HEK293 (cell line): Measurements from ENCODE around the gene LEP.

Experiments used
- CTCF ChIA-PET: fragments of 350-600 bp; formaldehyde crosslinking; extraction: SDS; loops from one replicate; lab custom pipeline; 2021; ENCODE audit warnings: antibody characterized with exemption; lab: Yijun Ruan, JAX
- POLR2A ChIA-PET: fragments of 300-600 bp; formaldehyde crosslinking; extraction: SDS; loops from one replicate; lab custom pipeline; 2020; ENCODE audit warnings: antibody characterized with exemption, inconsistent platforms; lab: Yijun Ruan, JAX
- H3K27ac ChIP-seq: fragments of 200-500 bp; sonication (Bioruptor generic); 2 replicates; pipeline ENCODE4 v1.5.1; 2014; ENCODE audit warnings: low read depth, low read length, control low read depth, inconsistent platforms; ENCODE audit errors: extremely low read depth
- H3K36me3 ChIP-seq, 2 experiments: fragments of 200-500 bp in 1 of 2; sonication (Bioruptor generic) in 1 of 2; 1 replicate in 1 of 2; 2 replicates in 1 of 2; pipeline ENCODE4 v1.5.1; 2014 to 2017; ENCODE audit warnings: inconsistent platforms in 2 of 2, low read length in 2 of 2; ENCODE audit not compliant: control insufficient read depth in 2 of 2, insufficient read depth in 1 of 2
- H3K4me1 ChIP-seq: fragments of 200-500 bp; sonication (Bioruptor generic); 2 replicates; pipeline ENCODE4 v1.5.1; 2014; ENCODE audit warnings: mild to moderate bottlenecking, low read length, inconsistent platforms; ENCODE audit not compliant: control insufficient read depth, insufficient read depth
- H3K4me3 ChIP-seq: 2 replicates; pipeline ENCODE4 v1.5.1; 2011; ENCODE audit warnings: low read depth, mild to moderate bottlenecking, control low read depth, low read length, moderate library complexity
- H3K9me3 ChIP-seq: fragments of 200-500 bp; sonication (Bioruptor generic); 2 replicates; pipeline ENCODE4 v1.5.1; 2014; ENCODE audit warnings: low read depth, low read length, inconsistent platforms; ENCODE audit not compliant: control insufficient read depth, insufficient read depth
- GLI2 ChIP-seq: fragments of 450-650 bp; formaldehyde crosslinking; IDR thresholded peaks from 2 replicates; pipeline ENCODE4; 2017; ENCODE audit warnings: missing biosample characterization, missing genetic modification characterization, low read depth, borderline replicate concordance
- KLF7 ChIP-seq: fragments of 450-650 bp; formaldehyde crosslinking; IDR thresholded peaks from 2 replicates; pipeline ENCODE4 v1.5.1; 2016; ENCODE audit warnings: missing biosample characterization, missing genetic modification characterization, borderline replicate concordance
- SETDB1 ChIP-seq: IDR thresholded peaks from one replicate; pipeline ENCODE4 v1.6.1; 2017; ENCODE audit warnings: mild to moderate bottlenecking, low read length, moderate library complexity, mixed read lengths; ENCODE audit not compliant: insufficient read length
- ZNF157 ChIP-seq: fragments of 450-650 bp; formaldehyde crosslinking; IDR thresholded peaks from 2 replicates; pipeline ENCODE4 v1.5.1; 2016; ENCODE audit warnings: missing biosample characterization, missing genetic modification characterization
- ZNF174 ChIP-seq: fragments of 450-650 bp; formaldehyde crosslinking; IDR thresholded peaks from 2 replicates; pipeline ENCODE4 v1.5.0; 2017; ENCODE audit warnings: missing biosample characterization, mild to moderate bottlenecking, missing genetic modification characterization
- ZNF292 ChIP-seq: fragments of 450-650 bp; formaldehyde crosslinking; IDR thresholded peaks from 2 replicates; pipeline ENCODE4 v1.5.1; 2016; ENCODE audit warnings: low read depth, missing biosample characterization, missing genetic modification characterization, borderline replicate concordance
- ZNF354C ChIP-seq: fragments of 450-650 bp; formaldehyde crosslinking; IDR thresholded peaks from 2 replicates; pipeline ENCODE4 v1.5.1; 2016; ENCODE audit warnings: missing biosample characterization, missing genetic modification characterization, low read depth, borderline replicate concordance
- ZNF391 ChIP-seq: fragments of 450-650 bp; formaldehyde crosslinking; IDR thresholded peaks from 2 replicates; pipeline ENCODE4 v1.5.1; 2016; ENCODE audit warnings: low read depth, missing biosample characterization, missing genetic modification characterization, borderline replicate concordance
- ZNF529 ChIP-seq: fragments of 450-650 bp; formaldehyde crosslinking; IDR thresholded peaks from 2 replicates; pipeline ENCODE4 v1.5.1; 2017; ENCODE audit warnings: missing genetic modification characterization, missing biosample characterization; ENCODE audit not compliant: insufficient replicate concordance
- ZNF555 ChIP-seq: fragments of 450-650 bp; formaldehyde crosslinking; conservative IDR thresholded peaks from 2 replicates; pipeline ENCODE4 v1.5.1; 2017; ENCODE audit warnings: missing biosample characterization, mild to moderate bottlenecking, missing genetic modification characterization, inconsistent platforms
- ZNF558 ChIP-seq: fragments of 450-650 bp; formaldehyde crosslinking; IDR thresholded peaks from 2 replicates; pipeline ENCODE4 v1.5.1; 2016; ENCODE audit warnings: missing biosample characterization, missing genetic modification characterization
- ZNF571 ChIP-seq: fragments of 450-650 bp; formaldehyde crosslinking; IDR thresholded peaks from 2 replicates; pipeline ENCODE4 v1.5.0; 2017; ENCODE audit warnings: missing biosample characterization, missing genetic modification characterization
- ZNF677 ChIP-seq: fragments of 450-650 bp; IDR thresholded peaks from 2 replicates; pipeline ENCODE4 v1.5.0; 2018; ENCODE audit warnings: missing biosample characterization, mild to moderate bottlenecking, missing genetic modification characterization, moderate library complexity
- ZNF768 ChIP-seq: fragments of 450-650 bp; formaldehyde crosslinking; IDR thresholded peaks from 2 replicates; pipeline ENCODE4 v1.5.1; 2018; ENCODE audit warnings: missing biosample characterization, mild to moderate bottlenecking, missing genetic modification characterization
- ZNF776 ChIP-seq: fragments of 450-650 bp; formaldehyde crosslinking; IDR thresholded peaks from 2 replicates; pipeline ENCODE4 v1.5.0; 2017; ENCODE audit warnings: missing biosample characterization, missing genetic modification characterization, borderline replicate concordance
- ZNF777 ChIP-seq: fragments of 450-650 bp; formaldehyde crosslinking; IDR thresholded peaks from 2 replicates; pipeline ENCODE4 v1.5.1; 2017; ENCODE audit warnings: missing biosample characterization, missing genetic modification characterization, borderline replicate concordance
- ZNF837 ChIP-seq: fragments of 450-650 bp; formaldehyde crosslinking; IDR thresholded peaks from 2 replicates; pipeline ENCODE4 v1.5.1; 2016; ENCODE audit warnings: missing biosample characterization, missing genetic modification characterization
- ZSCAN23 ChIP-seq: fragments of 450-650 bp; formaldehyde crosslinking; IDR thresholded peaks from 2 replicates; pipeline ENCODE4 v1.5.1; 2016; ENCODE audit warnings: missing biosample characterization, missing genetic modification characterization
- ZSCAN30 ChIP-seq: fragments of 450-650 bp; IDR thresholded peaks from 2 replicates; pipeline ENCODE4 v1.5.1; 2018; ENCODE audit warnings: missing biosample characterization, mild to moderate bottlenecking, missing genetic modification characterization, moderate library complexity
- TF ChIP-seq, protein P1 (sequence below): fragments of 450-650 bp; formaldehyde crosslinking; IDR thresholded peaks from 2 replicates; pipeline ENCODE4 v1.5.1; 2017; ENCODE audit warnings: missing biosample characterization, missing genetic modification characterization
- TF ChIP-seq, protein P2 (sequence below): fragments of 450-650 bp; formaldehyde crosslinking; IDR thresholded peaks from 2 replicates; pipeline ENCODE4 v1.5.1; 2016; ENCODE audit warnings: missing biosample characterization, missing genetic modification characterization
- TF ChIP-seq, protein P3 (sequence below): fragments of 450-650 bp; formaldehyde crosslinking; IDR thresholded peaks from 2 replicates; pipeline ENCODE4 v1.5.1; 2016; ENCODE audit warnings: missing biosample characterization, missing genetic modification characterization

LEP gene

DNA sequence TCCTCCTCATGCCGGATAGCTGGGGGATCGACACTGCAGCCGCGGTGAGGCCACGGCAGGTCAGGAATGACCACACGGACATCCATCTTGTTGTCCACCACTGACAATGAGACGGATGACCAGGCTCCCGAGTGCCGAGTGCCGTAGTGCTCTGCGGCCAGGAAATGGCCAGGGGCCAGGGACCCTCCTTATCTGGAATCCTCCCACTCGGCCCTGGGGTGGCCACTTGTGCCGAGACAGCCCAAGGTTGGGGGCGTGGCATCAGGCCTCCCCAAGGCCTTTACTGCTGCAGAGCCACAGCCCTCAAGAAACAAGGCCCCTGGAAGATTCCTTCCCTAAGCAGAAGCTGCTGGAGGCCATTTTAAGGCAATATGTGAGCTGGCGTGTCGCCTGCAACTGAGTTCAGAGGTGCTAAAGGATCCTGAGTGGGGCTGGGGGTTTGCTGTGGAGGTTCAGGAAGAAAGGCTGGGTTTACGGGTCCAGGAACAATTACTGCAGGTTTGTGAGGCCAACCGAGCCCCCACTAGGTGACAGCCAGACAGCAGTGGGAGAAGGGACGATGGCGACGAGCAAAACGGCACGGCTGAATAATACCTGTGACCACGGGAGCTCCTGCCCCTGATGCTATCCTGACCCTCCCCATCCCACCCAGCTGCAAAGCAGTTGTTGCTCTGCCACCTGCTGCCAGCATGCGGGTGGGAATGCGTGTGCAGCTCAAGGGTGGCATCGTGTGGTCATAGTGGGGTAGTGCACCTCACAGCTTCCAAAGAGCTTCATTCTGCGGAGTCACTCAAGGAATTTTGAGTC is 31.6 kb upstream of the LEP start (continued):
- TF ChIP-seq ZSCAN23 (tag by site-specific recombination) (no peak), GLI2 (tag by site-specific recombination) (no peak), ZSCAN30 (peak; percentile 86), ZNF837 (tag by site-specific recombination) (no peak), ZNF571 (tag by site-specific recombination) (no peak), ZNF776 (tag by site-specific recombination) (no peak), SETDB1 (no peak), ZNF157 (tag by site-specific recombination) (no peak), ZNF174 (tag by site-specific recombination) (no peak), ZNF354C (tag by site-specific recombination) (no peak), ZNF529 (tag by site-specific recombination) (no peak), ZNF555 (tag by site-specific recombination) (no peak), ZNF677 (tag by site-specific recombination) (no peak), KLF7 (no peak), ZNF558 (tag by site-specific recombination) (no peak), ZNF768 (tag by site-specific recombination) (no peak), ZNF777 (tag by site-specific recombination) (no peak), ZNF391 (tag by site-specific recombination) (peak; percentile 82)
- TF ChIP-seq, protein P1, sequence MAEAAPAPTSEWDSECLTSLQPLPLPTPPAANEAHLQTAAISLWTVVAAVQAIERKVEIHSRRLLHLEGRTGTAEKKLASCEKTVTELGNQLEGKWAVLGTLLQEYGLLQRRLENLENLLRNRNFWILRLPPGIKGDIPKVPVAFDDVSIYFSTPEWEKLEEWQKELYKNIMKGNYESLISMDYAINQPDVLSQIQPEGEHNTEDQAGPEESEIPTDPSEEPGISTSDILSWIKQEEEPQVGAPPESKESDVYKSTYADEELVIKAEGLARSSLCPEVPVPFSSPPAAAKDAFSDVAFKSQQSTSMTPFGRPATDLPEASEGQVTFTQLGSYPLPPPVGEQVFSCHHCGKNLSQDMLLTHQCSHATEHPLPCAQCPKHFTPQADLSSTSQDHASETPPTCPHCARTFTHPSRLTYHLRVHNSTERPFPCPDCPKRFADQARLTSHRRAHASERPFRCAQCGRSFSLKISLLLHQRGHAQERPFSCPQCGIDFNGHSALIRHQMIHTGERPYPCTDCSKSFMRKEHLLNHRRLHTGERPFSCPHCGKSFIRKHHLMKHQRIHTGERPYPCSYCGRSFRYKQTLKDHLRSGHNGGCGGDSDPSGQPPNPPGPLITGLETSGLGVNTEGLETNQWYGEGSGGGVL (tag by site-specific recombination) = no peak
- TF ChIP-seq, protein P2, sequence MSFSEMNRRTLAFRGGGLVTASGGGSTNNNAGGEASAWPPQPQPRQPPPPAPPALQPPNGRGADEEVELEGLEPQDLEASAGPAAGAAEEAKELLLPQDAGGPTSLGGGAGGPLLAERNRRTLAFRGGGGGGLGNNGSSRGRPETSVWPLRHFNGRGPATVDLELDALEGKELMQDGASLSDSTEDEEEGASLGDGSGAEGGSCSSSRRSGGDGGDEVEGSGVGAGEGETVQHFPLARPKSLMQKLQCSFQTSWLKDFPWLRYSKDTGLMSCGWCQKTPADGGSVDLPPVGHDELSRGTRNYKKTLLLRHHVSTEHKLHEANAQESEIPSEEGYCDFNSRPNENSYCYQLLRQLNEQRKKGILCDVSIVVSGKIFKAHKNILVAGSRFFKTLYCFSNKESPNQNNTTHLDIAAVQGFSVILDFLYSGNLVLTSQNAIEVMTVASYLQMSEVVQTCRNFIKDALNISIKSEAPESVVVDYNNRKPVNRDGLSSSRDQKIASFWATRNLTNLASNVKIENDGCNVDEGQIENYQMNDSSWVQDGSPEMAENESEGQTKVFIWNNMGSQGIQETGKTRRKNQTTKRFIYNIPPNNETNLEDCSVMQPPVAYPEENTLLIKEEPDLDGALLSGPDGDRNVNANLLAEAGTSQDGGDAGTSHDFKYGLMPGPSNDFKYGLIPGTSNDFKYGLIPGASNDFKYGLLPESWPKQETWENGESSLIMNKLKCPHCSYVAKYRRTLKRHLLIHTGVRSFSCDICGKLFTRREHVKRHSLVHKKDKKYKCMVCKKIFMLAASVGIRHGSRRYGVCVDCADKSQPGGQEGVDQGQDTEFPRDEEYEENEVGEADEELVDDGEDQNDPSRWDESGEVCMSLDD (tag by site-specific recombination) = no peak

DNA sequence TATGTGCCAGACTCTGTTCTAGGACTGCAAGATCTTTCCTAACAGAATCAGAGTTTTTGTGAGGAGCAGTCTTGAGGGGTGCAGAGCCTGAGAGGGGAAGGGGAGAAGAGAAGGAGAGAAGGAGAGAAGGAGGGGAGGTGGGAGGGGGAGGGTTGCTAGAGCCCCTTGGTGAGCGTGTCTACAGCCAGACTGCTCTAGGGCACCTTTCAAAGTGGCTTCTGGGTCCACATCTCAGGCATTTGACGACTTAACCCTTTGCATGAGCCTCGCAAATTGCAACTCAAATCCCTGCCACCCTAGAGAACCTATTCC is 31.1 kb upstream of the LEP start:
- Histone ChIP-seq H3K27ac (no peak overlapping the region), H3K4me1 (no peaks in the 10 kb centered on the region), H3K9me3 (no peaks in the 10 kb centered on the region), H3K36me3 (no peaks in the 10 kb centered on the region), H3K4me3 (no peak overlapping the region)
- CTCF ChIA-PET = interaction anchor here (0.6 to 7.2 kb wide), 49 partner anchors 11 to 1268 kb away, joined by 3 to 148 read pairs (median 4); no protein-coding TSS in a partner anchor
- POLR2A ChIA-PET = interaction anchor here (0.5 to 1.1 kb wide), 5 partner anchors 8 to 762 kb away, joined by 3 to 8 read pairs (median 4); partner anchors contain the start of gene ARF5
- TF ChIP-seq ZNF157 (tag by site-specific recombination) (no peak), ZNF555 (tag by site-specific recombination) (no peak), ZNF292 (tag by site-specific recombination) (no peak)
- TF ChIP-seq, protein P3, sequence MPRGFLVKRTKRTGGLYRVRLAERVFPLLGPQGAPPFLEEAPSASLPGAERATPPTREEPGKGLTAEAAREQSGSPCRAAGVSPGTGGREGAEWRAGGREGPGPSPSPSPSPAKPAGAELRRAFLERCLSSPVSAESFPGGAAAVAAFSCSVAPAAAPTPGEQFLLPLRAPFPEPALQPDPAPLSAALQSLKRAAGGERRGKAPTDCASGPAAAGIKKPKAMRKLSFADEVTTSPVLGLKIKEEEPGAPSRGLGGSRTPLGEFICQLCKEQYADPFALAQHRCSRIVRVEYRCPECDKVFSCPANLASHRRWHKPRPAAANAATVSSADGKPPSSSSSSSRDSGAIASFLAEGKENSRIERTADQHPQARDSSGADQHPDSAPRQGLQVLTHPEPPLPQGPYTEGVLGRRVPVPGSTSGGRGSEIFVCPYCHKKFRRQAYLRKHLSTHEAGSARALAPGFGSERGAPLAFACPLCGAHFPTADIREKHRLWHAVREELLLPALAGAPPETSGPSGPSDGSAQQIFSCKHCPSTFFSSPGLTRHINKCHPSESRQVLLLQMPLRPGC = 0 out of 2 replicates have a peak, but pooled peaks have one; percentile 28
